Renal cortical epithelial cell (primary cell): ENCODE results near the gene HOXB6. TPM values are rescaled to one million over a fixed set of nuclear protein-coding genes. Genes with fewer than 3 reads are reported as not detected.

Source experiments
- DNase-seq: peaks from one replicate; pipeline ENCODE4 v3.0.0-alpha.2; 2011; ENCODE audit warnings: low read depth
- total RNA-seq: library from RNA; depleted of rRNA; stranded (reverse); fragments of >200 nt; gene quantifications from 2 replicates; pipeline ENCODE4 v1.2.3, GENCODE V29; 2014

Gene HOXB6
- total RNA-seq, 1 donor from 2014 or later, result 56.2 TPM

DNA sequence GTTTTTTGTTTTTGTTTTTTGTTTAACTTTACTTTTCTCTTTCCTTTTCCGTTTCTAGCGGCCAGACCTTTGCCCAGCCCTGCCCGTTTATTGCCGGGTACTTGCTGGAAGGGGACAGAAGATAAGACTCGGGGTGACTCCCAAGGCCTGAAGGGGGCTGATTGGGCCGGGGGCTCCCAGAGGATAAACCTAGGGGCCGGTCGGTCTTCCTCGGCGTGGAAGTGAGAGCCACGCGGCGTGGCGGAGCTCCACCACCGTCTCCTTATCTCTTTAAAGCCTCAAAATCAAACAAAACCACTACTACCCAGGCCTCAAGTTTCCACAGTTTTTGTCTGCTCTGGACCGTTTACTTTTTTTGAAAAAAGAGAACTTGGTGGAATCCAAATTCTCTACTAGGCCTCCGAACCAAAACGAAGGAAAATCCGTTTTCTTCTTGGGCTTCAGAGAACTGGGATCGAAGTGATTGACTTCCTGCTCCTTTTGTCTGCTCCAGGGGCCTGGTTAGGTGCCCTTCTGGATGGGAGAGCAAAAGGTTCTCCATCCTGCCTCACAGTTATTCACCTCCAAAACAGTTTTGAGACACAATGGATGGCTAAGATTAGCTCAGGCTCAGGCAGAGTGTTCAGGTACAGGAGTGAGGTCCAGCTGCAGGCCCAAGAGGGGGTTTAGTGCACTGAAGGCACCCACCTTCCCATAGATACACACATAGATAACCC is 29.9 kb upstream of the HOXB6 start:
- DNase-seq, result no peak

DNA sequence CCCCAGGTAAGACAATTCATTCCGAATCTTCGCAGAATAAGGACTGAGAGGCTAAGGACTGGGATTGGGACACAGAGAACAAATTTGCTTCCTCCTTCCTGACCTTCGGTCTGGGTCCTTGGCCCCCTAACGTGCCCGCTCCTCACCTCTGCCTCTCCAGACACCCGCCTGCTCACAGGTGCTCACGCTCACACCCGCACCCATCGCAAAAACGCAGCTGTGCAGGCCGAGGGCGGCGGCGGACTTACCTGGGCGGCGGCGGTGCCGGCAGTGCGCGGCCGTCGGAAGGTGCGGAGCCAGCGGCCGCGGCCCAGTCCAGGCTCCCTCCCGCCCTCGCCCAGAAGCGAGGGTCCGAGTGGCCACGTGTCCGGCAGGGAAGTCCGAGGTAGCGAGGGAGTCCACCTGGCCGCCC is 28.5 kb upstream of the HOXB6 start:
- DNase-seq, result no peak

DNA sequence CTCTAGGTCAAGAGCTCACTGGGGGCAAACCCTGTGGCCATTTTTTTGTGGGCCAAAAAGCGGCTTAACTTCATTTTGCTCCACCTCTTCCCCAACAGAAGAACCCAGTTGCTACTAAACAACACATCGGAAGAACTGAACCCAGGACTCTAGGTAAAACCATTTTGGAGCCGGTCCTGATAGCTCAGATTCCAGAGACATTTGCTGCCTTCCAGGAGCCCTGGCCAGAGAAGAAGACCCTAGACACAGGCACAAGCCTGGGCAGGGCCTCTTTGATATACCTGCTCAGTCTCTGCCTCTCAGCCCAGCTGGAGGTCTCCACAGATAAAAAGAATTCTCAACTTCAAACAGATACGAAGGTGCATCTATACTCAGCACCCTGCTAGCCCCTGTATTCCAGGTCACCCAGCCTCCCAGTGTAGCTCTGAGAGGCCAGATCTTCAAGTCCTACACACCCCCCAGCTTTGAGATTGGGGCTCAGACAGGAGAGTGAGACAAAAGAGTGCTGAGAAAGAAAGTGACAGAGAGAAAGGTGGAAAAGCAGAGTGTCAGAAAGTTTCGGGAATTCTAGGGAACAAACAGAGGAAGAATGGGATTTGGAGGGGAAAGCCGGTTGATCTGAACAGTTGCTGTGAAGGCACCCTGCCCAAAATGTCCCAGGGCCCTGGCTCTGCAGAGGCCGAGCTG is 27.9 kb upstream of the HOXB6 start:
- no peak for DNase-seq

DNA sequence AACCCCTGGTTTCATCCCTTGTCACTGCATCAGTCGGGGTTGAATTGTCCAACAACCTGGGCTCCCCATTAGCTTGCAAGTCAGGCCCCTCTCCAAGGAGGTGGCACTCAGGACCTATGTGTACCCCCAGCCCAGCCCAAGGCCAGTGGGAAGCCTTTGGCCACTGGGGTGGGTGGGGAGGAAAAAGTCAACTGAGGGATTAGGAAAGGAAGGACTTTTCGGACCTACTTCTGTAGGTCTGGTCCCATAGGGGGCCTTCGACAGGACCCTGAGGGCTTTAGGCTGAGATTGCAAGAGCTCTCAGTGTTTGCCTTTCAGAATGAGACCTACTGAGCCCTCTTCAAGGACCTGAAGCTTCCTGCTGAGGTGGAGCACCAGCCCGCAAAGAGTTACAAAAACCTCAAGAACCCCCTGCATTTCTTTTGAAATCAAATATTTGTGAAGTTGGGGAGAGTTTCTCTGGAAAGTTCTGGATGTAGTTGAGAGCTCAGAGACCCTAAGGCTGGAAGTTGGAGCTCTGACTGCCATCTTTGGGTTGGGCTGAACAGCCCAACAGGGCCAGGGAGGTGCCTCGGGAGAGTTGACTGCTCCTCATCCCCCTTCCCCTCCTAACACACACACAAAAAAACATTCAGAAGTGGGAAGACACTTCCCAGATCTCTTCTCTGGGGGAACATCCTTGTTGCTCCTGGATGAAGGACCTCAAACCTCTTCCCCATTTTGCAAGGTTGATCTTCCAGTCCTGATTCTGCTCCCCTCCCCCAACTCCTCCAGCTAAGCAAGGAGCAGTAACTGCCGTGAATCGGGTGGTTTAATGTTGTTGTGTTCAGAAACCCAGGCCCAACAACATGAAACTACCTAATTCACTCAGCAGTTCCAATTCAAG is 27.1 kb upstream of the HOXB6 start:
- no peak for DNase-seq

DNA sequence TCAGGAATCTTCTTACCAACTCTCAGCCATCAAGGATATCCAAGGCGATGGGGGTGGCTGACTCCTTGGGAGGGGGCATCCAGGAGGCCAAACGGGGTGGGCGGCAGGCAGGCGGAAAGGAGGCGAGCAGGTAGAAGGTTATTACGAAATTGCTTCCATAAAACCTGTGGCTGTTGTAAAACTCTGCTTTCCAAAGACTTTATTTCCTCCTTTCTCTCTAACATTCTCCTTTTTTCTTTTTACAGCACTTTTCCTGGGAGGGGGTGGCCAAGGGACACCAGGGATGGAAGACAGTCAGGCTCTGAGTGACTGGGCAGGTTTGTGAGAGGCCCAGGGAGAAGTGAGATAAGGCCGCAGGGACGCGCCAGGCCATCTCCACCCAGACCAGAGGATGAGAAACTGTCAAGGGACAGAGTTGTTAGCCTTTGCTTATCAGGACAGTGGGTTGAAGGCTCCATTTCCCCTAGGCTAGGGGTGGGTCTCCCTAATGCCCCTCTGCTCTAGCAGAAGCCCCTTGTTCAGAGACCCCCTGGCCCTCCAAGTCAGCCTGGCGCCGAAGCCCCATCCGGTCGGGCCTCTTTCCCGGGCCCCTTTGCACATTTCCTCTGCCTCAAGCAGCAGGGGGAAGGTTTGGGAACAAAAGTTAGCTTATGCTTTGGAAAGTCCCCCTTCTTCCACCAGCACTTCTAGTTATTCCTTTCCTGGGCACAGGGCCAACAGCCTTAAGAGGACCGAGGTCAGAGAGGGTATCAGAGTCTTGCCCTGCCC is 26.3 kb upstream of the HOXB6 start:
- DNase-seq, result no peak

DNA sequence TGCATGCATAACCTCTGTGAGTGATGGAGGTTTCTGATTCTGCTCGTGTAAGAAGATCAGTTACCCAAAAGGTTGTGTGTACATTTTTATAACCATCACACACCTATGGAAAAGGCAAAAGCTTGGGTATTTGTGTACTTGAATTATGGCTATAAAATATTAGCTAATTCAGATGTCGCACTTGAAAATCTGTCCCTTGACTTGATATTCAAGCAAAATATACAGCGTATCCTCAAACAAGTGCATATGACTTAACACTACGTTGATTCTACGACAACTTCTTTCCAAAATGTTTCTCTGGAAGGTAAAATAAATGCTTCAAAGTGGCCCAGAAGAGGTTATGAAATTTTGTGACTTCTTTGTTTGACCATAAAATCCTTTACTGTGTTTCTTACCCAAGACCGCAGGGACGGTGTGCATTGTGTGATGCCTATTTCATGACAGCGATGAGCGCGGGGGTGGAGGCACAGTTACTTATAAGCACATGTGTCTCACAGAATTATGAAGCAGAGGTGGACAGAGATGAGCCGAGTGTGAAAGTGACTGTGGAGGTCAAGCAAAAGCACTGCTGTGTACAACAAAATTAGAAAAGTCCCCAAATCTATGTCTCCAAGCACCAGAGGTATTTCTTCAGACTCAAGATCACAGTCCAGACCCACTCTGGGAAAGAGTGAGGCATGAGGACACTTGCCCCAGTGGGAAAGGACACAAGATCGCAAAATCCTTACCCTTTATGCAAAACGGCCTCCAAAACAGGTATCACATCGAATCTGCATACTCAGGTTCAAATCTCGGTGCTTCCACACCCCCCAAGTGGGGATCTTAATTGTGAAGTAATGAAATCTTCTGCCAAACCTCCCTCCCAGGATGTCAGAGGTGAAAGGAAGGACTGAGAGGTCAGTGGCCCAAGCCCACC is 25.5 kb upstream of the HOXB6 start:
- no peak for DNase-seq

DNA sequence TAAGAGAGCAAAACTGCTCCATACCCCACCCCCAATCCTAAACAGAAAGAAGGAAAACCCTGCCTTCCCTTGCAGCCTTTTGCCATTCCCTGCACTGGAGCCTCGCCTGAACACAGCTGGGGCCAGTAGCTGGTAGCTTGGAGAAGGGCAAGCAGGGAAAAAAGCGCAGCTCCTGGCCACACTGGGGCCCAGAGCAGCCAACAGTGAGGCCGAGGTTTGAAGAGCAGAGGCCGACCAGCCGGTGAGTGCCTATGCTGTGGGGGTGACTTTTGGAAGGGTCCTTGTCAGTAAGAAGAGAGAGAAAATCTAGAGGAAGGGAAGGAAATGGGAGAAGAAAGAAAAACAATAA is 24.6 kb upstream of the HOXB6 start:
- no peak for DNase-seq

DNA sequence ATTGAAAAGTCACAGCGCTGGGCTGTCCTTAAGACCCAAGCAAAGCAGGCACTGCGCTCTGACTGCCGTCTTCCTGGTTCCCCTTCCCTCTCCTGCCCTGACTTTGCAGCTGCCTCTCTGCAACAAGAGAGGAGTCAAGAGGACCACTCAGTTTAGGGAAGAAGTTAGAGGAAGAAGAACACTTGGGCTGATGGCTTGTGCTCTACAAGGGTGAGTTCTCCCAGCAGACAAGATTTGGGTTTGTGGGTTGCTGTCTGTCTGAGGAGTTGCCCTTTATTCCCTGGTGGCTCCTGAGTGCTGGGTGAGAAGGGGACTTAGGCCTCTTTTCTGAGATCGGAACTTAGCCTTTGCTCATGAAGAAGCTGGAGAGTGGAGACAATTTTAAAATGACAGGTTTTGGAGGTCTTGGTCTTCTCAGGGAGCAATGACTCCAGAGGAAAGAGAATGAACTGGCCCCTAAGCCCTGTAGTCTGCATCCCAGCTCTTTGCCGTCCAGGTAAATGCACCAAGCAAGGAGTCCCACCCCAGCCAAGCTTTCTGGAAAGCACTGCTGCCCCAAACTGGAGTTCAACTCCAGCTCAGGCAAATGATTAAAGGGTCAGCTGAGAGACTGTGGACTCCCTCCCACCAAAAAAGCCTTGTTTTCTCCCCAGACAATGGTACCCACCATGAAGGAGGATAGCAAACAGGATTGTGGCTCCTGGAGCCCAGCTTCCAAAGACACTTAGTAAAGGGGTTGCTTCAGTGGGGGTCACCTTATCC is 24.0 kb upstream of the HOXB6 start:
- DNase-seq, result no peak

DNA sequence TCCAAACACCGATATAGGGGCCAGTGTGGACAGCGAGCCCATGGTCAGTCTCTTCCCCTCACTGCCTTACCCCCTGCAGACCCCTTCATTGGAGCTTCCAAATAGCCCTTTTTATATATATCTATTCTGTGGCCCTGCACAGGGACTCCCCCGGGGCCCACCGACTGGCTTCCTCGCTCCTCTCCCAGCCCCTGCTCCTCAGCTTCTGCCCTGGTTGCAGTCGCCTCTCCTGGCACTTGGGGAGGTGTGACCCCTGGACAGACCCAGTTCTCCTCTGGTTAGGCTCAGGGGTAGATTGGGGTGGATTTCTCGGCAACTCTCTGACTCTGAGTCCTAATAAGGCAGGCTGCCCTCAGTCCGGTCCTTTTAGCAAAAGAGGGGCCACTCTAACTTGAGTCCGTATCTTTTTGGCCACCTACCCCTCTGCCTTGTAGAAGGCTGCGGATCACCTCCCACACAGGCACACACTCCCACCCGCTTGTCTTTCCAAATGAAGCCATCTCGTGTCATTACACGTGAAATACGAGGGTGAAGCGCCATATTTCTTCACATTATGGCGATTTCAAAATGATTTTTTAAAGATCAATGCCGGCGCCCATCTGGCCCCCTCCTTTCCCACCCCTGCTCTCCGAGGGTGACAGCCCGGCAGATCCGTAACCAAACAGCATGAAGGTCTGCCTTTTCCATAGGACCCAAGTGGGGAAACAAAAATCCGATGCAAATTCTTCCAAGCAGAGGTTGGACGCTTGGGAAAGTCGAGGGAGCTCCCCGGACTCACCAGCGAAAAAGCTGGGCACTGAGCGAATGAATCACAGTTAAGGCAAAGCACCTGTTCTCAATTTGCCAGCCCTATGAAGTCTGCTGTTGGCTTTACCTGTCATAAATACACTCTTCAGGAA is 23.1 kb upstream of the HOXB6 start:
- DNase-seq, result no peak

DNA sequence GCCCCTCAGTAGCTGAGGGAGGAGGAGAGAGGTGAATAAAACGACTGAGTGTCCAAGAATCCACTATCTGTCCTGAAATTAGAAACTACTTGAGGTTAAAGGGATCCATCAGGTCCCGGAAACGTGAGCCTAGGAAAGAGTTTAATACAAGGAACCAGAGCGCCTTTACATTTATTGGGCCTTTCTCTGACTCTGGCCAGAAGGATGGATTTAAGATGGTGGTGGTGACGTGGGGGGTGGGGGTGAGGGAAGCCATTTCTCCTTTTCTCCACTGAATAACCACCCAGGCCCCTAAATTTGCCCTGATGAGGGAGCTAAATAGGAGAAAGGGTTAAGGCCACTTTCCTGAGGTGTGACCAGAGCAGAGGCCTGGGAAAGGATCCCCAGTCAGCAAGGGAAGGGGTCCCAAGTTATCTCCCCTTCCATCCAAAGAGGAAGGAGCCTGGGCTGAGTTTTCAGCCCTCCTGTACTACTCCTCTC is 22.4 kb upstream of the HOXB6 start:
- DNase-seq, result no peak

DNA sequence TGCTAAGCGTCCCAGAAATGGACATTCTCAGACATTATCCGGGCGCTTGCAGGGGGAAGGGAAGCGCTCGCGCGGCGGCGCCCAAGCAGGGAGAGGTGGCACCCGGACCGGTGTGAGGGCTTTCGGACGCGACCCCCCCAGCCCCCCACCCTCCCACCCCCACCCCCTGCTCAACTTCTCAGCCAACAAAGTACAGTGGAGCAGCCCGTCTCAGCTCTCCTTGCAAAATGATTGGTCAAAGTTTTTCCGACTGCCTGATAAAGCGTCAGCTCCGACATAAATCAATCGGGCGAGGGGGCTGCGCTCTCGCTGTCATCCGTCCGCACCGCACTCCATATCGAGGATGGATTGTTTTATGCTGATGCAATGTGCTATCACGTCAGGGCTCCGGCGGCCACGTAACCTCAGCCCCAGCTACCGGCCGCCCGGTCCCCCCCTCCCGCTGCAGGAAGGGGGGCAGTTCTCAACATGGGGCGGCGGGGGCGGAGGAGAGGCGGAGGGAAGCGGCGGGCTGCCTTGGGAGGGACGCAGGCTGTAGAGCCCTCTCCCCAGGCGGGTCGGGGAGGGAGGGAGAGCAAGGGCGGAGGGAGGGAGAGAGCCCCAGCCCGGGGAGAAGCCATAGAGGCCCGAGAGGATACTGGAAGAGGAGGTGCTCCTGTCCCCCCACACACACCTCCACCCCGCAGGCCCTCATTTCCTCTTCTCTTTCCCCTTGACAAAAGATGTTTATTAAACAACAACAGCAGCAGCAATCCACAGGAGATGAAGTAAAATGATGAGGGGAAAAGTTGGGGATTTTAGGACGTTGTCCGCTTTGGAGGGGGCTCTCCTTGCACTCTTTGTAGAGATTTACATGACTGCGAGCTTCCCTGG is 21.7 kb upstream of the HOXB6 start, which contains the start of gene HOXB9:
Gene HOXB9 (minus strand): TSS at position 114 of the 873 bp plus-strand sequence. CDS start 89 bp downstream, at position 25.
- DNase-seq, result peak; percentile 73

DNA sequence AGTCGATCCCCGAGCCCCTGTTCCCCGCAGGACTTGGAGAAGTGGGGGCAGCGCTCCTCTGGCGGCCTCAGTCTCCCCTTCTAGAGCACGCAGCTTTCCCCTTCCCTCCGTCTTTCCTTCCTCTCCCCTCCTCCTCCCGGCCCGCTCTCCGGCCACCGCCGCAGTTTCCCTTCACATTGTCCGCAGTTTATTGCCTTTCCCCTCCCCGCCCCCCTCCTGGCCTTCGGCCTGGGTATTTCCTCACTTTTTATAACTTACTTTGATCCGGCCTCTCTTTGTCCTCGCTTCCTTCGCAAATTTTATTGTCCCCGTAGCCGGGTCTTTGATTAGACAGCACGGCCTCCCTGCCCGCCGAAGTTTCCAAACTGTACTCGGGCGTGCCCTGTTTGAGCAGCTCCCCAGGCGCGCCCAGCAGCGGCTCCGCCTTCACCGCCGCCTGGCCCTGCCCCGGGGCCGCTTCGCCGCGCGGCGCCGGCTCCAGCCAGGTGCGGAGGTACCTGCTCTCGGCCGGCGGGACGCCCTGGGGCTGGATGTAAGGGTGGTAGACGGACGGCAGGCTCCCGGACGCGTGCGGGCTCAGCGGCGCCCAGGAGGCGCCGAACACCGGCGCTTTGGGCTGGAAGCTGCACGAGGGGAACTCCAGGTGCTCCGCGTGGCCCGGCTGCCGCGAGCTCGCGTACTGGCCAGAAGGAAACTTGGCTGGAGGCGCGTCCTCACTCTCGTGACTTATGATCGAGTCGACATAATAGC is 20.9 kb upstream of the HOXB6 start:
- no peak for DNase-seq

DNA sequence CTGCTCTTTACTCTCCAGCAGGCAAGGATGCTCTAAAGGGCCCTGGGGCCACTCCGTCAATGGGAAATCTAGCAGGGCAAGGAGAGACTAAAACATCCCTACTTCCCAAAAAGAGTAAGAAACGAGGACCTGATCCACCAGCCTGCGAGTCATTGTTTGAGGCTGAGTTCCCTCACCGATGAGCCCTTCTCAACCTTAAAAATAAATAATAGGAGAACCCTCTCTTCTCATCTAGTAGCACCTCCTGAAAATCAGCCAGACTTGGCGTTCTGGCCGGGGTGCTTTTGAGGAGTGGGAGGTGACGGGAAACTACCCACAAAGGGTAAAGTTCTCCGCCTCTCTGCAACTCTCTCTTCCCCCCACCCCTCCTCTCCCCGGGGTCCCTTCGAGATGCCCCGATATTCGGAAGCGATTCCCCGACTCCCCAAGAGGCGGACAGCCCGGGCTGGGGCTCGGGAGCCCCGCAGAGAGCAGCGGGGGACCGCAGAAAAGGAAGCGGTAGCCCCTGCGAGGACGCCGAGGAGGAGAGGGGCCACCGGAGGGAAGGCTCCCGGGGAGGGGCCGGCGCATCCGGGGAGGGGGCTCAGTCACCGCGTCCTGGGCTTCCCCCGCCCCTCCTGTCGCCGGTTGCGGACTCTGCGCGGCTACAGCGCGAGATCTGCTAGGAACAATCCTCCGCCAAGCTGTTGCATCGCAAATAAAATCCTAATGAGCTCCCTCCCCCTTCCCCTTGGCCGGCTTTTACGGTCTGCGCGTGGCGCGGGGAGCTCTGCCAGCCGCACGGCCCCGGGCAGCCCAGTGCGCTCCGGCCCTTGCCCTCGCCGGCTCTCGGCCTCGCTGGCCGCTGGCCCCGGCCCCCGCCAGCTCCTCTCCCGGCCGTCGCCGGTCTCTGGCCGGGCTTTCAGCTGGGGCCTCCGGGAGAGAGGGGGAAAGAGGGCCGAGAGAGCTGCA is 20.0 kb upstream of the HOXB6 start:
- DNase-seq, result no peak

DNA sequence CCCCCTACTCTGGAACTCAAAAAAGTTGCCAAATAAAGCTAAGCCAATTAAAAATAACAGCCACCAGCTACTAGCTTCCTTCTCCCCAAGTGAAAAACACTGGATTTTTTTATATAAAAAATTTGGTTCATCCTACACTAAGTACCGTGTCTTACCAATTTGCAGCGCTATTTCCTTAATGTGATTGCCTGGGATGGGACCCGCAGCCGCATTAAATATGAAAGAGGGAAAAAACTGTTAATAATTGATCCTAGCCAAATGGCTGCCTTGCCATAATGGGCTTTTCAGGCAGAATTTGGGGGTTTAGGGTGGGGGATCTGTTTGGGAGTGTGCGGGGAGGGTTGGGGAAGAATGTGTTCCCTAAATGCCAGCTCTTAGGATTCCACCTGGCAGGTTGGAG is 19.3 kb upstream of the HOXB6 start:
- DNase-seq, result no peak

DNA sequence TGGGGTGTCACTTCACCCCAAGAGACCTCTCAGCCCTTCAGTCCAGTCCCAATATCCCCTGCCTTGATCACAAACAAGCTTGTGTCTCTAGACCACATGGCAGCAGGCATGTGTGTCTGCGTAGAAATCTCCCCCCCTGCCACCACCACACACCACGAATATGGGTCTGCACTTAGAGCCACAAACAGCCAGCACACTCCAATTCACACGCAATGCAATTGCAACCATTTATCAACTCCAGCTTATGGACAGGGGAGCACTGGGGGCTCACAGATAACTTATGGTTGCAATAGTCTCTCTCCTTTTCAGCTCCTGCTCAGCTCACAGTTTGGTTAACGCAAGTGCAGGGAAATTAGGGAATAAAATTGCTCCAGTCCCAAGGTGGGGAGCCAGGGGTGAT is 18.8 kb upstream of the HOXB6 start:
- DNase-seq, result no peak

DNA sequence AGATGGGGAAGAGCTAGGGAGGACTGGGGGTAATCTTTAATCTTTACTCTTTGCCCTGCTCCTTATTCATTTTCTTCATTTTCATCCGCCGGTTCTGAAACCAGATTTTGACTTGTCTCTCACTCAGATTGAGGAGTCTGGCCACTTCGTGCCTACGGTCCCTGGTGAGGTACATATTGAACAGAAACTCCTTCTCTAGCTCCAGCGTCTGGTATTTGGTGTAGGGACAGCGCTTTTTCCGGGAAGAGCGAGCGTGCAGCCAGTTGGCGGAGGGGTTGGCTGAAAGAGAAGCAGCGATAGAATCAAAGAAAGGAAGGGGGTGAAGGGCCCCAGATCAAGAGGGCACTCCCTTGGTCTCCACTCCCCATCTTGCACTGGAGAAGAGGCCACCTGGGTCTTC is 18.1 kb upstream of the HOXB6 start:
- no peak for DNase-seq
